Karpas-422 (cell line): ENCODE measurements around the gene SSTR1. TPM values are rescaled to one million over a fixed set of nuclear protein-coding genes. Genes with fewer than 3 reads are reported as not detected.

Experiments
- DNase-seq: peaks from one replicate; pipeline ENCODE4 v3.0.0-alpha.2; 2015
- H2AFZ ChIP-seq: fragments of 200-600 bp; sonication (generic); 2 replicates; pipeline ENCODE4 v1.6.1; 2014; ENCODE audit warnings: antibody characterized with exemption, low read length, mixed read lengths
- H3K27ac ChIP-seq: fragments of 200-600 bp; sonication (generic); 2 replicates; pipeline ENCODE4 v1.5.1; 2014; ENCODE audit warnings: mild to moderate bottlenecking, low read length, moderate library complexity
- H3K27me3 ChIP-seq: fragments of 200-600 bp; sonication (generic); 2 replicates; pipeline ENCODE4 v1.6.1; 2014; ENCODE audit warnings: low read length, mixed read lengths
- H3K36me3 ChIP-seq: fragments of 200-600 bp; sonication (generic); 2 replicates; pipeline ENCODE4 v1.6.1; 2014; ENCODE audit warnings: low read length, mixed read lengths; ENCODE audit not compliant: insufficient read depth
- H3K4me1 ChIP-seq: fragments of 200-600 bp; sonication (generic); 2 replicates; pipeline ENCODE4 v1.6.1; 2014; ENCODE audit warnings: mild to moderate bottlenecking, low read length, mixed read lengths
- H3K4me2 ChIP-seq: fragments of 200-600 bp; sonication (generic); 2 replicates; pipeline ENCODE4 v1.6.1; 2014; ENCODE audit warnings: low read length, low read depth, mild to moderate bottlenecking; ENCODE audit not compliant: poor library complexity, severe bottlenecking
- H3K4me3 ChIP-seq: fragments of 200-600 bp; sonication (generic); 2 replicates; pipeline ENCODE4 v1.5.1; 2014; ENCODE audit warnings: mild to moderate bottlenecking, antibody characterized with exemption, low read length, mixed read lengths
- H3K79me2 ChIP-seq: fragments of 200-600 bp; sonication (generic); 2 replicates; pipeline ENCODE4 v1.6.1; 2014; ENCODE audit warnings: mild to moderate bottlenecking, low read length, mixed read lengths
- H3K9ac ChIP-seq: fragments of 200-600 bp; sonication (generic); 2 replicates; pipeline ENCODE4 v1.6.0; 2014; ENCODE audit warnings: low read length
- H3K9me2 ChIP-seq: fragments of 200-600 bp; sonication (generic), shearing (Covaris generic); replicated peaks from 2 replicates; pipeline ENCODE4 v1.6.0; 2014; ENCODE audit warnings: mild to moderate bottlenecking, low read length, moderate library complexity; ENCODE audit not compliant: insufficient read depth
- H3K9me3 ChIP-seq: fragments of 300-700, 200-600 bp; sonication (generic); 2 replicates; pipeline ENCODE4 v1.6.1; 2014; ENCODE audit warnings: low read length, mixed read lengths
- H4K20me1 ChIP-seq: fragments of 200-600 bp; sonication (generic); 2 replicates; pipeline ENCODE4 v1.6.1; 2014; ENCODE audit warnings: mild to moderate bottlenecking, antibody characterized with exemption, low read length, low read depth; ENCODE audit not compliant: insufficient read depth
- total RNA-seq: library from RNA; depleted of rRNA; stranded (reverse); fragments of >200 nt; shearing (Covaris generic); gene quantifications from 2 replicates; pipeline ENCODE4 v1.2.3, GENCODE V29; 2014; ENCODE audit warnings: low replicate concordance; rRNA removed

SSTR1 gene, protein sequence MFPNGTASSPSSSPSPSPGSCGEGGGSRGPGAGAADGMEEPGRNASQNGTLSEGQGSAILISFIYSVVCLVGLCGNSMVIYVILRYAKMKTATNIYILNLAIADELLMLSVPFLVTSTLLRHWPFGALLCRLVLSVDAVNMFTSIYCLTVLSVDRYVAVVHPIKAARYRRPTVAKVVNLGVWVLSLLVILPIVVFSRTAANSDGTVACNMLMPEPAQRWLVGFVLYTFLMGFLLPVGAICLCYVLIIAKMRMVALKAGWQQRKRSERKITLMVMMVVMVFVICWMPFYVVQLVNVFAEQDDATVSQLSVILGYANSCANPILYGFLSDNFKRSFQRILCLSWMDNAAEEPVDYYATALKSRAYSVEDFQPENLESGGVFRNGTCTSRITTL
- not detected in 2 replicates for total RNA-seq

DNA sequence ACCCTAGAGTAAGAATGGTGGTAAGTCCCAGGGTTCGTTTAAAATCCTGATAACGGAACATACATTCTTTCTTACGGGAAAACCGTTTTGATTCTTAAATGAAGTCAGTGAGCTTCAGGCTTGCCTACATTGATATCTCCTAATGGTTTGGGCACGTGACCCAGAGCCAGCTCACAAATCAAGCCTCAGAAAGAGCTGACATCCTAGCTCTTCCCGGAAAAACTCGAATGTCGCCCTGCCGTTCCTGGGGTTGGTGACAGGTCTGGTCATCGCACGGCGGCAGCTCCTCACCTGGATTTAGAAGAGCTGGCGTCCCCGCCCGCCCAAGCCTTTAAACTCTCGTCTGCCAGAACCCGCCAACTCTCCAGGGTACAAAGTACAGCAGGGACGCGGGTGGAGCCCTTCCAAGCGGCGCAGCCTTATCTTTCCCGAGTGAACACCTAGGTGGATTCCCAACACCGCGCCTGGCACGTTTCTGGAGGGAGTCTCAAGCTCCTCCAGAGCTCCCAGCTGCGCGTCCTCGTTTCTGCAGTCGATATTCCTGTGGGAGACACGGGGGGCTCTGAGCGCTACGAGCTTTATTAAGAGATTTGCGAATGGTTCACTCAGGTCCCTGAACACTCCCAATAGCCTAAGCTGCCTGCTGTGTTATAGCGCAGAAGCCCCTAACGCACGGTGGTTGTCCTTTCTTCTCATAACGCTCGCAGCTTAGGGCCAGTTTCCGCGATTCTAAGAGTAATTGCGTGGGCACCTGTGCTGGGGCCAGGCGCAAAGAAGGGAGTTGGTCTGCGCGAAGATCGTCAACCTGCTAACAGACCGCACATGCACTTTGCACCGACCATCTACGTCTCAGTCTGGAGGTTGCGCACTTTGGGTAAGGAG, at the start of gene SSTR1:
Gene SSTR1, plus strand, starts transcription at position 169 of the 882 bp plus-strand sequence. CDS start 1,486 bp downstream, outside the sequence.
- H3K9ac ChIP-seq, result no peak within 1 kb of the TSS
- no peak within 1 kb of the TSS for H3K4me3 ChIP-seq
- 0 out of 2 replicates have a peak within 1 kb of the TSS, but pooled peaks have one; percentile 2 for H2AFZ ChIP-seq
- DNase-seq, result no peak
- no peaks in the 10 kb centered on the region for H3K9me2 ChIP-seq
- H3K4me1 ChIP-seq, result peaks cover 17% of the 10 kb centered on the region
- H3K9me3 ChIP-seq, result peaks cover 10% of the 10 kb centered on the region
- peaks cover 5% of the 10 kb centered on the region for H3K36me3 ChIP-seq
- no peaks in the 10 kb centered on the region for H4K20me1 ChIP-seq
- no peaks in the 10 kb centered on the region for H3K79me2 ChIP-seq
- H3K27me3 ChIP-seq, result no peaks in the 10 kb centered on the region
- H3K4me2 ChIP-seq, result no peak within 1 kb of the TSS
- H3K27ac ChIP-seq, result no peak within 1 kb of the TSS

DNA sequence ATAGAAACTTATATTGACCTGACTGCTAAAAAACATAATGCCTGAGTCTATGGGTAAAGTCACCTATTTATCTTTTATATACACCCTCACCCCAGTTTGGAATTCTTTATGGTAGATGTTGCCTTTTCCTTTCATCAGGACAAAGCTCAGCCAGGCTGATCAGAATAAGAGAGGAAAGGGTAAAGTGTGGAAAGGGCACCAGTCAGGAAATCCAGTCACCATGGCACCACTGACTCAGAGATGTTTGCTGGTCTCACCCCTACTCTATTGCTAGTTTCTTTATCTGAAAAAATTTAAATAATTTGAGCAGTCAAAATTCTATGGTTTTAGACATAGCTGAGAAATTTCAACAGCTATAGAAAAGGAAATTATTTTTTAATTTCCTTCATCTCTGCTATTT, 49.2 kb upstream of the SSTR1 start:
- Histone ChIP-seq H2AFZ (no peak overlapping the region), H3K9me2 (no peaks in the 10 kb centered on the region), H3K9ac (no peak overlapping the region), H3K79me2 (no peaks in the 10 kb centered on the region), H3K4me3 (no peak overlapping the region), H4K20me1 (no peaks in the 10 kb centered on the region), H3K4me2 (no peak overlapping the region), H3K9me3 (no peaks in the 10 kb centered on the region), H3K36me3 (no peaks in the 10 kb centered on the region), H3K27me3 (no peaks in the 10 kb centered on the region), H3K27ac (no peak overlapping the region), H3K4me1 (peaks cover 10% of the 10 kb centered on the region)
- no peak for DNase-seq

DNA sequence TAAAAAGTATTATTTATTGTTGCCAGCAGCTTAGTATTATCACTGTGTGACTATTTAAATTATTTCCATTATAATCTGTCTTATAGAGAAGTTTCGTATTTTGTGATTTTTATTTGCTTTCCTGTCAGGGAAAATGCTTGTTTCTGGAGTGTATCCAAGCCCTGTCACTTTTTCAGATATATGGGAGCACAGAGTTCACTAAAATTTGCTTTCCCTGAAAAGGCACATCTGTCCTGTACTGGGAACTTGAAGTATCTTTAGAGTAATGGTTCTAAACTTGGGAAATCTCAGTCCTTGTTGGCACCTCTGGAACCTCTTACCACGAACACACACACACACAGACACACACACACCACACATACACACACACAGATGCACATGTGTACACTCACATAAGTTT, 39.3 kb upstream of the SSTR1 start:
- H3K27ac ChIP-seq, result no peak overlapping the region
- H2AFZ ChIP-seq, result 0 out of 2 replicates have a peak overlapping the region, but pooled peaks have one; percentile 4
- H3K79me2 ChIP-seq, result no peaks in the 10 kb centered on the region
- no peaks in the 10 kb centered on the region for H4K20me1 ChIP-seq
- H3K36me3 ChIP-seq, result no peaks in the 10 kb centered on the region; the same call in 1 of the 2 replicates
- H3K4me2 ChIP-seq, result no peak overlapping the region
- no peak overlapping the region for H3K4me3 ChIP-seq
- no peaks in the 10 kb centered on the region for H3K9me2 ChIP-seq
- no peaks in the 10 kb centered on the region for H3K9me3 ChIP-seq
- no peak for DNase-seq
- H3K4me1 ChIP-seq, result peaks cover 27% of the 10 kb centered on the region
- no peak overlapping the region for H3K9ac ChIP-seq
- H3K27me3 ChIP-seq, result no peaks in the 10 kb centered on the region

DNA sequence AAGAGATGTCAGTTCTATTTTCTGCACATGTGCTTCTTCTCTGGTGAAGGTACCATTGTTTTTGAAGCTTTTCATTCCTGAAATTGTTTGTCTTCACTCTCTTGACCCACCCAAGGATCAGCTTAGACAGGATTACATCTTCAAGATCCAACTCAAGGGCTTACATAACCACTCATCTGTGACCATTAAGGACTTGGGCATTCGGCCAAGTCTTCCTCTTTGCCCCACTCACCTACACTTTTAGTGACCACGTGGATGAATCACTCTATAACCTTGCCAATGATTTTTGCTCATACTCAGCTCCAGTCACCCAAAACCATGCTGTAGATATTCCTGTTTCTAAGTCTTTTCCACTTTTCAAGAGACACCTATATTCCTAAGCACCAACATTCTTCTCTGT, 36.5 kb upstream of the SSTR1 start:
- H3K27me3 ChIP-seq, result no peaks in the 10 kb centered on the region
- H3K9me3 ChIP-seq, result no peaks in the 10 kb centered on the region
- no peaks in the 10 kb centered on the region; the same call in 1 of the 2 replicates for H3K36me3 ChIP-seq
- H3K27ac ChIP-seq, result no peak overlapping the region
- no peaks in the 10 kb centered on the region for H4K20me1 ChIP-seq
- H3K79me2 ChIP-seq, result no peaks in the 10 kb centered on the region
- DNase-seq, result no peak
- no peaks in the 10 kb centered on the region for H3K9me2 ChIP-seq
- no peak overlapping the region for H2AFZ ChIP-seq
- peaks cover 9% of the 10 kb centered on the region for H3K4me1 ChIP-seq
- H3K9ac ChIP-seq, result no peak overlapping the region
- no peak overlapping the region for H3K4me2 ChIP-seq
- no peak overlapping the region for H3K4me3 ChIP-seq

DNA sequence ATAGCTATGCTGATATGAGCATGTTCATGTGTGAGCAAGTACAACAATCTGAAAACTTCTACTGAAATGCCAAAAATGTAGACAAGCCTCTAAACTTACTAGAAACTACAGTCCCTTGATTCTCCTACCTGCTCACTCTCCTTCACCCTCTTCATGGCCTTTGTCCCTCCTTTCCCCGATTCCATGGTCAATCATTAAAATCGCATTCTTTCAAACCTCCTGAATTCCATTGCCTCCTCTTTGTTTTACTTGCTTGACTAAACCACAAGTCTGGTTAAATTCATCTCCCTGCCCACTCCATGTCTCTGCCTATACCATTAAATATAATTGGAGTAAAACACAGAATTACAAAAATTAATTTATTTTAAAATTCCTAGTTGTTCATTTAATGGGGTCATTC, 33.0 kb upstream of the SSTR1 start:
- H3K9me3 ChIP-seq, result peaks cover 7% of the 10 kb centered on the region
- peaks cover 3% of the 10 kb centered on the region; the same call in 1 of the 2 replicates for H3K4me1 ChIP-seq
- no peaks in the 10 kb centered on the region for H3K79me2 ChIP-seq
- H3K9me2 ChIP-seq, result no peaks in the 10 kb centered on the region
- H3K4me2 ChIP-seq, result no peak overlapping the region
- H3K4me3 ChIP-seq, result no peak overlapping the region
- H3K36me3 ChIP-seq, result no peaks in the 10 kb centered on the region; the same call in 1 of the 2 replicates
- no peaks in the 10 kb centered on the region for H3K27me3 ChIP-seq
- no peak for DNase-seq
- no peaks in the 10 kb centered on the region for H4K20me1 ChIP-seq
- no peak overlapping the region for H3K9ac ChIP-seq
- H3K27ac ChIP-seq, result no peak overlapping the region
- H2AFZ ChIP-seq, result no peak overlapping the region

DNA sequence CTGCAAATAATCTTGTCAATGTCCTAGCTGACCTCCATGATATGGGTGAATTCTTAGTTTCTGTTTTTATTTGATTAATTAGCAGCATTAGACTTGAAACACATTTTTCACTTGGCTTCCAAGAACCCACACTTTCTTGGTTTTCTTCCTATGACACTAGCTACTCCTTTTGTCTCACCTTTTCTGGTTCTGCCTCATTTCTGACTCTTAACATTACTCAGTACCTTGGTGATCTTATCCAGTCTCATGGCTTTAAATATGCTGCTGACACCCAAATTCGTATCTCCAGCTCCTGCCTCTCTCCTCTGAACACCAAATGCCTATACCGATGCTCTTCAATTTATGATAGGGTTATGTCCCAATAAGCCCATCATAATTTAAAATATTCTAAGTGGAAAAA, 32.0 kb upstream of the SSTR1 start:
- no peak for DNase-seq
- Histone ChIP-seq H3K9me2 (no peaks in the 10 kb centered on the region), H3K27me3 (no peaks in the 10 kb centered on the region), H3K4me3 (no peak overlapping the region), H3K4me1 (peaks cover 3% of the 10 kb centered on the region; the same call in 1 of the 2 replicates), H3K4me2 (no peak overlapping the region), H3K79me2 (no peaks in the 10 kb centered on the region), H3K9me3 (peaks cover 9% of the 10 kb centered on the region), H2AFZ (peak overlapping the region; percentile 13; the same call in 1 of the 2 replicates), H3K36me3 (peaks cover 2% of the 10 kb centered on the region; the same call in 1 of the 2 replicates), H3K27ac (no peak overlapping the region), H4K20me1 (no peaks in the 10 kb centered on the region), H3K9ac (no peak overlapping the region)

DNA sequence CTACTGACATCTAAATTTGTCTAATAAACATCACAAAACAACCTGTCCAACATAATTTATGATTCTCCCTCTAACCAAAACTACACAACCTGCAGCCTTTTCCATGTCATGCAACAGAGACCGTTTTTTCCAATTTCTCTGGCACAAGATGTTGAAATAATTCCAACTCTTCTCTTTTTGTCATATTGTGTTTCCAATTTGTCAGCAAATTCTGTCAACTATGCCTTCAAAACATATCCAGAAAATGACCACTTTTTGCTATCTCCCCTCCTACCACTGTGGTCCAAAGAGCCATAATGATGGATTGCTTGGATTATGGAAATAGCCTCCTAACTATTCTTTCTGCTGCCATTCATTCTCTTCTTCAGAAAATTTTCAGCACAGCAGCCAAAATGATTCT, 31.3 kb upstream of the SSTR1 start:
- Histone ChIP-seq H3K4me3 (no peak overlapping the region), H3K4me2 (no peak overlapping the region), H3K9me2 (no peaks in the 10 kb centered on the region), H3K4me1 (no peaks in the 10 kb centered on the region; the same call in 1 of the 2 replicates), H3K9ac (no peak overlapping the region), H3K27me3 (no peaks in the 10 kb centered on the region), H4K20me1 (no peaks in the 10 kb centered on the region), H3K27ac (no peak overlapping the region), H3K79me2 (no peaks in the 10 kb centered on the region), H3K9me3 (peaks cover 9% of the 10 kb centered on the region), H3K36me3 (peaks cover 3% of the 10 kb centered on the region; the same call in 1 of the 2 replicates), H2AFZ (peak overlapping the region; percentile 7; the same call in 1 of the 2 replicates)
- DNase-seq, result no peak

DNA sequence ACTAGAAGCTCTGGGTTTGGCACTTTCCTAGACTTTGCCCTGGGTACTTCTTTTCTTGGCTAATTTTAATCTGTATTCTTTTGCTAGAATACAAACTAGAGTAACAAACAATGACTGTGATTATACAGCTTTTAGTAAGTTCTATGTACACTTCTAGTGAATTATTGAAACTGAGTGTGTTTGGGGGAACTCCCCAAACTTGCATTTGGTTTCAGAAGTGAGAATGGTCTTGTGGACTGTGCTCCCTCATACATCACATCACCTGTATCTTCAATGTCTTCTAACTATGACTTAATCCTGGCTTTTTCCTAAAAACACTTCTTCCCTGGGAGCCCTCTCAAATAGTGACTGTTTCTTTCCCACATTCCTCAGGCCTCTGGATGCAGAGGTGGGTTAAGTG, 23.6 kb upstream of the SSTR1 start:
- H3K4me3 ChIP-seq, result no peak overlapping the region
- H2AFZ ChIP-seq, result 0 out of 2 replicates have a peak overlapping the region, but pooled peaks have one; percentile 19
- H3K9ac ChIP-seq, result no peak overlapping the region
- peaks cover 3% of the 10 kb centered on the region; the same call in 1 of the 2 replicates for H3K36me3 ChIP-seq
- no peaks in the 10 kb centered on the region for H4K20me1 ChIP-seq
- peaks cover 8% of the 10 kb centered on the region for H3K4me1 ChIP-seq
- no peak overlapping the region for H3K27ac ChIP-seq
- no peaks in the 10 kb centered on the region for H3K9me2 ChIP-seq
- H3K9me3 ChIP-seq, result peaks cover 7% of the 10 kb centered on the region
- no peaks in the 10 kb centered on the region for H3K79me2 ChIP-seq
- H3K27me3 ChIP-seq, result no peaks in the 10 kb centered on the region
- no peak for DNase-seq
- H3K4me2 ChIP-seq, result no peak overlapping the region
